ENCODE results near the gene KIF3B. TPM values are rescaled to one million over a fixed set of nuclear protein-coding genes. Genes with fewer than 3 reads are reported as not detected.

The KIF3B gene
- polyA plus RNA-seq, 1 experiment, result 30.5 TPM

- no peak for DNase-seq (ENCODE audit: low read depth, low spot score)
- Histone ChIP-seq H3K27me3 (ENCODE audit: control insufficient read depth, insufficient read depth, low read length) (no peaks in the 10 kb centered on the region), H3K4me3 (ENCODE audit: low read depth, low read length) (no peak overlapping the region), H3K9me3 (ENCODE audit: control insufficient read depth, insufficient read depth, low read length) (no peaks in the 10 kb centered on the region), H3K27ac (ENCODE audit: low read depth, low read length) (no peak overlapping the region)
- POLR2A ChIA-PET, result interaction anchor here (0.7 kb wide), 1 partner anchor 469 kb away, joined by 10 read pairs; no protein-coding TSS in a partner anchor
- no peak for TF ChIP-seq CTCF (IDR thresholded peaks at IDR 0.05; ENCODE audit: low read depth, low read length)
- CTCF ChIA-PET, result no interaction called here
Measured at GRCh38 chr20:32333181-32333987, 55.9 kb downstream of the KIF3B start.

DNA sequence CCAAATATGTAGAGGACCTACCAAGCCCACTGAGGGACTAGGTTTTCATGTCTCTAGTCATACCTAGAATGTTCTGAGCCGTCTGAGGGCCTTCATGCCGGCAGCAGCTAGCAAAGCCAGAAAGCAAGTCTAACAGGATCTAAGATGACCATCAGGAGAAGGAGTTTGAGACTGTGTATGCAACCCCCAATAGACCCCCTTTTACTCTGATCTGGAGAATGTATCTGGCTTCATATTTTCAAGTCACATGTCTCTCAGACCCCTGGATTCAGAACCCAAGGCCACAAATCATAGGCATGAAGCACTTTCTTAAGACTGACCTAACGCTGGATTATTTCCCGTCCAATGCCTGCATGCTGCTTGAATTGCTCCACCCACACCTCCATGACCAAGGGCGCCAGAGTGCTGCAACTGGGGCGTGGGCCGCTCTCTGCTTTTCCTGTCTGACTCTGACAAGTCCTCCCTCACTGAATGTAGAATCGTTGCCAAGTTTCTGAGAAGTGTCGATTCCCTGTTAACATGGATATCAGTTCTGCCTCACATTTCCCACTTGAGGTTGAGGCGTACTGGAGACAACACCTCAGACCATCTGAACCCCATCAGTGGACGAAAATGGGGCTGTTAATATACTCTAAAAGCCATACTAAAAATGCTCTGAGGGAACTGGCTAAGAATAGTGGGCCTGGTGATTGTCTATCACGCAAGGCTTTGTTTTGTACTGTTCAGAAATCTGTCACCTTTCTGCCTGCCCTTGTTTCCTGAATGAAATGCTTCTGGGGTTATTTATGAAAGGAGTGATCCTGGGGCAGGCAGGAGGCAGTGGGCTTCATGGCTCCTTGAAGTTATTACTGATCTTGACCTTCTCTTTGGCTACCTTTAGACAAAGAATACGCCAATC, 56.8 kb downstream of the KIF3B start:
- no peak overlapping the region for H3K4me3 ChIP-seq (ENCODE audit: low read depth, low read length)
- CTCF ChIA-PET, result no interaction called here
- H3K27me3 ChIP-seq (ENCODE audit: control insufficient read depth, insufficient read depth, low read length), result no peaks in the 10 kb centered on the region
- no peak for TF ChIP-seq CTCF (IDR thresholded peaks at IDR 0.05; ENCODE audit: low read depth, low read length)
- DNase-seq (ENCODE audit: low read depth, low spot score), result no peak
- H3K27ac ChIP-seq (ENCODE audit: low read depth, low read length), result no peak overlapping the region
- no peaks in the 10 kb centered on the region for H3K9me3 ChIP-seq (ENCODE audit: control insufficient read depth, insufficient read depth, low read length)
- POLR2A ChIA-PET, result interaction anchor here (0.7 kb wide), 1 partner anchor 468 kb away, joined by 10 read pairs; no protein-coding TSS in a partner anchor

DNA sequence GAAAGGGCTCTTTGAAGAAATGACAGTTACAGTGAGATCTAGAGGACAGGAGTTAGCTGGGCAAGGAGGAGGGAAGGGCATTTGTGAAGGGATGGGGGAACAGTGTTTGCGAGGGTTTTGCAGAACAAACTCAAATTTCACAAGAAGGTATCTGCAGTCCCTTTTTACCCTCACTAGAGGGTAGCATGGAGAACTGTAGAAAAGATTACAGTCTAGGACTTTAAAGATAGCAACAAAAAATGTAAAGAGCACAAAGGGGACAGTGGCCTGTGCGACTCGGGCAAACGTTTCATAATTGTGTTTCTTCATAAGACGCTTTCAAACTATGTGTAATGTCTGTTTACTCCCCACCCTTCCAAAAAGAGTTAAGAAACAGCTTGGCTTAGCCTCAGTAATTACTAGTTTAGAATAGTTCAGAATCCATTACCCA, 59.5 kb downstream of the KIF3B start:
- ChIA-PET CTCF (interaction anchor here (0.6 to 1.6 kb wide), 14 partner anchors 9 to 379 kb away, joined by 3 to 13 read pairs (median 4); no protein-coding TSS in a partner anchor), POLR2A (no interaction called here)
- peak; percentile 76 for TF ChIP-seq CTCF (IDR thresholded peaks at IDR 0.05; ENCODE audit: low read depth, low read length)
- DNase-seq (ENCODE audit: low read depth, low spot score), result no peak
- Histone ChIP-seq H3K27ac (ENCODE audit: low read depth, low read length) (no peak overlapping the region), H3K4me3 (ENCODE audit: low read depth, low read length) (no peak overlapping the region), H3K27me3 (ENCODE audit: control insufficient read depth, insufficient read depth, low read length) (no peaks in the 10 kb centered on the region), H3K9me3 (ENCODE audit: control insufficient read depth, insufficient read depth, low read length) (no peaks in the 10 kb centered on the region)

DNA sequence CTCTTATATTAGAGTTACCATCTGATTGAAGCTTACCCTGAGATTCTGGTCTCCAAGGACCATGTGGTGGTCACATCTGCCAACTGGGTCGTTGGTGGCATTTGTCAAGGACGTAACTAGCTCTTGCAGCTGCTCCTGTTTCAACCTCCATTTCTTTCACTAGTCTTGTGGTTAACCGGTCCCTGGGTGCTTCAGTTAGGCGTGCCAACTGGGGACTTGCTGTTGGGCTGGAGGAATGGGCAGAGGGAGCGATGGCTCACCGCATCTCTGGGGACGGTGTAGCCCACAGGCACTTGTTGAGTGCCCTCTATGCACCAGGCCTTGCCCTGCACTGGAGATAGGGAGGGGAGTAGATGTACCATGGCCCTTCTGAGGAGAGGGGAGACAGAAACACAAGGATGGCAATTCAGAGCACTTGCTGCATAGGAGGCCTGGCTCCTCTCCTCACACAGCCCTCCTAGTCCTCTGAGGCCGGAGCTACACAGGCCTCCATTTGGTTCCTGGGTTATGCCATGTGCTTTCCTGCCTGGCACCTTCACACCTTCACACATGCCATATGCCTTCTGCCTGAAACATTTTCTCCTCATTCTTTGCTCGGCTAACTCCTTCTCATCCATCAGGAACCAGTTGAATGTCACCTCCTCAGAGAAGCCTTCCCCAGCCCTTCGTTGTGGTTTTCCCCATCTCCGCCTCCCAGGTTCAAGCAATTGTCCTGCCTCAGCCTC, 60.6 kb downstream of the KIF3B start:
- Histone ChIP-seq H3K4me3 (ENCODE audit: low read depth, low read length) (no peak overlapping the region), H3K27me3 (ENCODE audit: control insufficient read depth, insufficient read depth, low read length) (no peaks in the 10 kb centered on the region), H3K9me3 (ENCODE audit: control insufficient read depth, insufficient read depth, low read length) (no peaks in the 10 kb centered on the region), H3K27ac (ENCODE audit: low read depth, low read length) (no peak overlapping the region)
- DNase-seq (ENCODE audit: low read depth, low spot score), result no peak
- no peak for TF ChIP-seq CTCF (IDR thresholded peaks at IDR 0.05; ENCODE audit: low read depth, low read length)
- POLR2A ChIA-PET, result no interaction called here
- CTCF ChIA-PET, result interaction anchor here (0.6 to 1.2 kb wide), 5 partner anchors 8 to 129 kb away, joined by 3 to 6 read pairs (median 4); no protein-coding TSS in a partner anchor

All from AG04450 (cell line).